SK-N-SH (cell line): Measurements from ENCODE around the gene PBRM1. TPM values are rescaled to one million over a fixed set of nuclear protein-coding genes. Genes with fewer than 3 reads are reported as not detected.

ENCODE experiments used
- CTCF ChIA-PET: fragments of 300-600, 350-600 bp; formaldehyde crosslinking; extraction: SDS; loops from one replicate; lab custom pipeline; 2021; lab: Yijun Ruan, JAX
- POLR2A ChIA-PET: fragments of 350-600 bp; sonication (Branson Sonifier 250); formaldehyde crosslinking; extraction: SDS; loops from one replicate; lab custom pipeline; 2020; ENCODE audit warnings: antibody characterized with exemption, inconsistent platforms; lab: Yijun Ruan, JAX
- DNase-seq: peaks from one replicate; pipeline ENCODE4 v3.0.0; 2012
- H2AFZ ChIP-seq: fragments of 200-600 bp; sonication (generic); 2 replicates; pipeline ENCODE4 v1.8.1; 2016; ENCODE audit warnings: antibody characterized with exemption, mild to moderate bottlenecking, low read depth
- H3F3A ChIP-seq: fragments of 200-600 bp; sonication (generic); replicated peaks from 2 replicates; pipeline ENCODE3; 2016; ENCODE audit warnings: antibody characterized with exemption, mild to moderate bottlenecking; ENCODE audit not compliant: insufficient read depth
- H3K27ac ChIP-seq, 2 experiments: fragments of 200-500 bp in 1 of 2; fragments of 200-600 bp in 1 of 2; sonication (Bioruptor generic) in 1 of 2; sonication (generic), shearing (Covaris generic) in 1 of 2; 2 replicates each; pipeline versions ENCODE4 v1.5.1 to v1.6.1; 2014 to 2016; ENCODE audit warnings: low read depth in 2 of 2, inconsistent platforms in 1 of 2, low read length in 1 of 2, mild to moderate bottlenecking in 1 of 2, mixed read lengths in 1 of 2
- H3K27me3 ChIP-seq: fragments of 200-600 bp; sonication (generic), shearing (Covaris generic); 2 replicates; pipeline ENCODE4 v1.6.1; 2016; ENCODE audit warnings: mixed run types; ENCODE audit not compliant: insufficient read depth
- H3K36me3 ChIP-seq, 2 experiments: fragments of 200-500 bp in 1 of 2; fragments of 200-600 bp in 1 of 2; sonication (Bioruptor generic) in 1 of 2; sonication (generic) in 1 of 2; replicated peaks in 1 of 2; 2 replicates each; pipeline versions ENCODE3 to v1.5.1; 2014 to 2016; ENCODE audit warnings: low read length in 1 of 2, mild to moderate bottlenecking in 1 of 2; ENCODE audit not compliant: insufficient read depth in 2 of 2, control insufficient read depth in 1 of 2
- H3K4me1 ChIP-seq, 2 experiments: fragments of 200-500 bp in 1 of 2; fragments of 200-600 bp in 1 of 2; sonication (Bioruptor generic) in 1 of 2; sonication (generic), shearing (Covaris generic) in 1 of 2; 2 replicates each; pipeline versions ENCODE4 v1.5.1 to v1.6.1; 2014 to 2016; ENCODE audit warnings: low read depth in 1 of 2, low read length in 1 of 2, mixed run types in 1 of 2; ENCODE audit not compliant: insufficient read depth in 2 of 2, control insufficient read depth in 1 of 2
- H3K4me2 ChIP-seq: fragments of 200-600 bp; sonication (generic), shearing (Covaris generic); 2 replicates; pipeline ENCODE4 v1.6.1; 2017; ENCODE audit warnings: mixed run types
- H3K4me3 ChIP-seq, 2 experiments: fragments of 200-500 bp in 1 of 2; fragments of 200-600 bp in 1 of 2; sonication (Bioruptor generic) in 1 of 2; sonication (generic), shearing (Covaris generic) in 1 of 2; 2 replicates each; pipeline versions ENCODE4 v1.5.1 to v1.8.1; 2014 to 2016; ENCODE audit warnings: low read depth in 2 of 2, inconsistent platforms in 1 of 2, low read length in 1 of 2, mild to moderate bottlenecking in 1 of 2, mixed read lengths in 1 of 2, moderate library complexity in 1 of 2
- H3K79me2 ChIP-seq: fragments of 200-600 bp; sonication (generic); 2 replicates; pipeline ENCODE4 v1.8.1; 2017; ENCODE audit warnings: mild to moderate bottlenecking; ENCODE audit not compliant: insufficient read depth
- H3K9ac ChIP-seq: fragments of 200-600 bp; sonication (generic); 2 replicates; pipeline ENCODE4 v1.6.1; 2017; ENCODE audit warnings: mixed run types
- H3K9me2 ChIP-seq: fragments of 200-600 bp; sonication (generic); 2 replicates; pipeline ENCODE4 v1.6.1; 2017; ENCODE audit warnings: mixed run types
- H3K9me3 ChIP-seq: fragments of 200-600 bp; sonication (generic); 2 replicates; pipeline ENCODE4 v1.6.1; 2017; ENCODE audit warnings: mixed run types, mild to moderate bottlenecking, moderate library complexity
- H4K20me1 ChIP-seq: fragments of 200-600 bp; sonication (generic); 2 replicates; pipeline ENCODE4 v1.6.1; 2017; ENCODE audit warnings: mild to moderate bottlenecking, mixed run types; ENCODE audit not compliant: insufficient read depth
- ELF1 ChIP-seq: IDR thresholded peaks from 2 replicates; pipeline ENCODE4 v1.4.0; 2012
- EZH2phosphoT487 ChIP-seq: fragments of 200-600 bp; sonication (generic); IDR thresholded peaks from 2 replicates; pipeline ENCODE4 v1.6.1; 2017; ENCODE audit warnings: low read depth, mixed run types, mild to moderate bottlenecking, antibody characterized with exemption, moderate library complexity, borderline replicate concordance
- FOXJ3 ChIP-seq: sonication (generic); formaldehyde crosslinking; IDR thresholded peaks from 2 replicates; pipeline ENCODE4 v1.5.1; 2020; ENCODE audit warnings: mild to moderate bottlenecking, missing genetic modification reagents
- FOXM1 ChIP-seq: IDR thresholded peaks from 2 replicates; pipeline ENCODE4 v1.4.0; 2012; ENCODE audit warnings: low read depth, mild to moderate bottlenecking
- GATA2 ChIP-seq: sonication (generic); formaldehyde crosslinking; IDR thresholded peaks from 2 replicates; pipeline ENCODE4 v1.5.0; 2020; ENCODE audit warnings: mild to moderate bottlenecking, missing genetic modification reagents
- JUND ChIP-seq: IDR thresholded peaks from 2 replicates; pipeline ENCODE4 v1.4.0; 2012
- MEF2A ChIP-seq: IDR thresholded peaks from 2 replicates; pipeline ENCODE4 v1.4.0; 2012; ENCODE audit warnings: low read depth, borderline replicate concordance
- MXI1 ChIP-seq: IDR thresholded peaks from 2 replicates; pipeline ENCODE4 v1.6.1; 2012; ENCODE audit warnings: mild to moderate bottlenecking, low read depth, low read length, improper control_type of control experiment
- RCOR1 ChIP-seq: fragments of 150-350 bp; IDR thresholded peaks from 2 replicates; pipeline ENCODE4 v1.6.1; 2017; ENCODE audit warnings: antibody characterized with exemption, low read length
- SIN3A ChIP-seq: IDR thresholded peaks from 2 replicates; pipeline ENCODE4 v1.6.1; 2012; ENCODE audit warnings: low read depth, mild to moderate bottlenecking, low read length, moderate library complexity, borderline replicate concordance
- SMC3 ChIP-seq: IDR thresholded peaks from 2 replicates; pipeline ENCODE4 v1.6.1; 2012; ENCODE audit warnings: low read depth, low read length, improper control_type of control experiment
- WGBS: methylation state at CpG from one replicate; pipeline ENCODE4 v1.1.6; 2017; ENCODE audit warnings: low lambda C conversion rate; 5-methylcytosine and 5-hydroxymethylcytosine counted together
- polyA plus RNA-seq, 3 experiments: library from polyadenylated mRNA; depleted of rRNA; stranded (reverse); fragments of >200 nt; gene quantifications; 2 replicates each; pipeline ENCODE4 v1.2.3, GENCODE V29; 2012
- TF ChIP-seq, protein P1 (sequence below): fragments of 200-600 bp; sonication (generic); IDR thresholded peaks from 2 replicates; pipeline ENCODE4 v1.6.1; 2017; ENCODE audit warnings: antibody characterized with exemption, mild to moderate bottlenecking, moderate library complexity
- TF ChIP-seq, protein P2 (sequence below): IDR thresholded peaks from 2 replicates; pipeline ENCODE4 v1.4.0; 2012; ENCODE audit warnings: low read depth
- TF ChIP-seq, protein P3 (sequence below): fragments of 150-350 bp; IDR thresholded peaks from 2 replicates; pipeline ENCODE4 v1.6.1; 2017; ENCODE audit warnings: antibody characterized with exemption, low read length, low read depth, borderline replicate concordance
- TF ChIP-seq, protein P4 (sequence below): IDR thresholded peaks from 2 replicates; pipeline ENCODE4 v1.4.0; 2012; ENCODE audit warnings: low read depth, borderline replicate concordance
- TF ChIP-seq, protein P5 (sequence below): IDR thresholded peaks from 2 replicates; pipeline ENCODE4 v1.6.1; 2012; ENCODE audit warnings: mild to moderate bottlenecking, low read depth, low read length, moderate library complexity

The PBRM1 gene
- polyA plus RNA-seq, 1 of the 3 experiments (the other 2 are of a cell fraction) = 14.3 TPM

DNA sequence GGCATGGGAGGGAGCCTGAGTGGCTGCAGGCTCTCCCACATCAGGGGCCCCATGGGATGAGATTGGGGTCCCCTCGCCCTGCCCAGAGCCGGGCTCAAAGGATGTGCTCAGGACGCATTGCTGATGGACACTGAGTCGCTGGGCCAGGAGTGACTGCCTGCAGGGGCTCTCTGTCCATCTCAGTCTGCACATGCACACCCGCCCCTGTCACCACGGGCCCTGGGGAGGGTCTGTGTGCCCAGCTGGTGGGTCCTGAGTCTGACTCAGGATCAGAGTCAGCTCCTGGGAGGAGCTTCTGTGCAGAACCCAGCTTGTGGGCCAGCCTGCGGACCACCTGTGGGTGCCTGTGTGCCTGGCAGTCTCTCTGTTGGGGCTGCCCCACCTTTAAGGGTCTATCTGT is 172.4 kb downstream of the PBRM1 start:
- Histone ChIP-seq H3K4me3 (no peak overlapping the region), H4K20me1 (no peaks in the 10 kb centered on the region), H2AFZ (no peak overlapping the region), H3K9me3 (no peaks in the 10 kb centered on the region), H3F3A (no peaks in the 10 kb centered on the region), H3K4me1 (peaks cover 0 to 14% of the 10 kb centered on the region in 2 experiments; a peak in 1 of 4 replicates), H3K4me2 (no peak overlapping the region), H3K9me2 (no peaks in the 10 kb centered on the region), H3K27ac (no peak overlapping the region), H3K36me3 (no peaks in the 10 kb centered on the region), H3K79me2 (no peaks in the 10 kb centered on the region), H3K27me3 (no peaks in the 10 kb centered on the region), H3K9ac (no peak overlapping the region)
- TF ChIP-seq ELF1 (no peak), EZH2phosphoT487 (no peak), FOXJ3 (CRISPR knock-in tag) (no peak), FOXM1 (no peak), MEF2A (no peak), JUND (no peak), MXI1 (no peak), GATA2 (no peak), SMC3 (no peak), RCOR1 (no peak)
- TF ChIP-seq, protein P1, sequence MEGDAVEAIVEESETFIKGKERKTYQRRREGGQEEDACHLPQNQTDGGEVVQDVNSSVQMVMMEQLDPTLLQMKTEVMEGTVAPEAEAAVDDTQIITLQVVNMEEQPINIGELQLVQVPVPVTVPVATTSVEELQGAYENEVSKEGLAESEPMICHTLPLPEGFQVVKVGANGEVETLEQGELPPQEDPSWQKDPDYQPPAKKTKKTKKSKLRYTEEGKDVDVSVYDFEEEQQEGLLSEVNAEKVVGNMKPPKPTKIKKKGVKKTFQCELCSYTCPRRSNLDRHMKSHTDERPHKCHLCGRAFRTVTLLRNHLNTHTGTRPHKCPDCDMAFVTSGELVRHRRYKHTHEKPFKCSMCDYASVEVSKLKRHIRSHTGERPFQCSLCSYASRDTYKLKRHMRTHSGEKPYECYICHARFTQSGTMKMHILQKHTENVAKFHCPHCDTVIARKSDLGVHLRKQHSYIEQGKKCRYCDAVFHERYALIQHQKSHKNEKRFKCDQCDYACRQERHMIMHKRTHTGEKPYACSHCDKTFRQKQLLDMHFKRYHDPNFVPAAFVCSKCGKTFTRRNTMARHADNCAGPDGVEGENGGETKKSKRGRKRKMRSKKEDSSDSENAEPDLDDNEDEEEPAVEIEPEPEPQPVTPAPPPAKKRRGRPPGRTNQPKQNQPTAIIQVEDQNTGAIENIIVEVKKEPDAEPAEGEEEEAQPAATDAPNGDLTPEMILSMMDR = no peak
- TF ChIP-seq, protein P2, sequence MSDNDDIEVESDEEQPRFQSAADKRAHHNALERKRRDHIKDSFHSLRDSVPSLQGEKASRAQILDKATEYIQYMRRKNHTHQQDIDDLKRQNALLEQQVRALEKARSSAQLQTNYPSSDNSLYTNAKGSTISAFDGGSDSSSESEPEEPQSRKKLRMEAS = no peak
- TF ChIP-seq, protein P3, sequence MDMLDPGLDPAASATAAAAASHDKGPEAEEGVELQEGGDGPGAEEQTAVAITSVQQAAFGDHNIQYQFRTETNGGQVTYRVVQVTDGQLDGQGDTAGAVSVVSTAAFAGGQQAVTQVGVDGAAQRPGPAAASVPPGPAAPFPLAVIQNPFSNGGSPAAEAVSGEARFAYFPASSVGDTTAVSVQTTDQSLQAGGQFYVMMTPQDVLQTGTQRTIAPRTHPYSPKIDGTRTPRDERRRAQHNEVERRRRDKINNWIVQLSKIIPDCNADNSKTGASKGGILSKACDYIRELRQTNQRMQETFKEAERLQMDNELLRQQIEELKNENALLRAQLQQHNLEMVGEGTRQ = no peak
- no peak for DNase-seq
- ChIA-PET POLR2A (no interaction called here), CTCF (no interaction called here)
- 100% methylated on average over 1 of the region's 7 CpGs for WGBS

DNA sequence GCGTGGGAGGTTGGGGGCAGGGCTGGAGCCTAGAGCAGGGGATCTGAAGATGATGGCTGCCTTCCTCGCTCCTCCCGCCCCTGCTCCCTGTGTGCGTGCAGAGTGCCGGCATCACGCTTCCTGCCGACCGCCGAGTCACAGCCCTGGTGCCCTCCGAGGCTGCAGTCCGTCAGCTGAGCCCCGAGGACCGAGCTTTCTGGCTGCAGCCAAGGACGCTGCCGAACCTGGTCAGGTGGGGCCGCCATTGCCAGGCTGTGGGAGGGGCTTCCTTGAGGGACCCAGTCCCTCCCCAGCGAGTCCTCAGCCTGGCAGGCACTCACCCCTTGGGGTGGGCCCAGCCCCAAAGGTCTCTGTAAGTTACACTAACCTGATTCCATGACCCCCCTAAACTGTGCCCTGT is 173.0 kb downstream of the PBRM1 start:
- Histone ChIP-seq H3K4me2 (no peak overlapping the region), H3K9ac (no peak overlapping the region), H3K4me1 (peaks cover 0 to 14% of the 10 kb centered on the region in 2 experiments; a peak in 1 of 4 replicates), H3K4me3 (no peak overlapping the region), H3F3A (no peaks in the 10 kb centered on the region), H3K9me2 (no peaks in the 10 kb centered on the region), H3K36me3 (no peaks in the 10 kb centered on the region), H3K27ac (no peak overlapping the region), H3K27me3 (no peaks in the 10 kb centered on the region), H3K79me2 (no peaks in the 10 kb centered on the region), H2AFZ (no peak overlapping the region), H4K20me1 (no peaks in the 10 kb centered on the region), H3K9me3 (no peaks in the 10 kb centered on the region)
- 80% methylated on average over 7 of the region's 17 CpGs for WGBS
- DNase-seq = no peak
- CTCF ChIA-PET = interaction anchor here (0.6 to 0.7 kb wide), 2 partner anchors 37 to 40 kb away, joined by 3 read pairs; no protein-coding TSS in a partner anchor
- POLR2A ChIA-PET = no interaction called here
- TF ChIP-seq, protein P4, sequence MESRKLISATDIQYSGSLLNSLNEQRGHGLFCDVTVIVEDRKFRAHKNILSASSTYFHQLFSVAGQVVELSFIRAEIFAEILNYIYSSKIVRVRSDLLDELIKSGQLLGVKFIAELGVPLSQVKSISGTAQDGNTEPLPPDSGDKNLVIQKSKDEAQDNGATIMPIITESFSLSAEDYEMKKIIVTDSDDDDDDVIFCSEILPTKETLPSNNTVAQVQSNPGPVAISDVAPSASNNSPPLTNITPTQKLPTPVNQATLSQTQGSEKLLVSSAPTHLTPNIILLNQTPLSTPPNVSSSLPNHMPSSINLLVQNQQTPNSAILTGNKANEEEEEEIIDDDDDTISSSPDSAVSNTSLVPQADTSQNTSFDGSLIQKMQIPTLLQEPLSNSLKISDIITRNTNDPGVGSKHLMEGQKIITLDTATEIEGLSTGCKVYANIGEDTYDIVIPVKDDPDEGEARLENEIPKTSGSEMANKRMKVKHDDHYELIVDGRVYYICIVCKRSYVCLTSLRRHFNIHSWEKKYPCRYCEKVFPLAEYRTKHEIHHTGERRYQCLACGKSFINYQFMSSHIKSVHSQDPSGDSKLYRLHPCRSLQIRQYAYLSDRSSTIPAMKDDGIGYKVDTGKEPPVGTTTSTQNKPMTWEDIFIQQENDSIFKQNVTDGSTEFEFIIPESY = no peak
- no peak for TF ChIP-seq SIN3A
- TF ChIP-seq MXI1 = no peak
- TF ChIP-seq, protein P5, sequence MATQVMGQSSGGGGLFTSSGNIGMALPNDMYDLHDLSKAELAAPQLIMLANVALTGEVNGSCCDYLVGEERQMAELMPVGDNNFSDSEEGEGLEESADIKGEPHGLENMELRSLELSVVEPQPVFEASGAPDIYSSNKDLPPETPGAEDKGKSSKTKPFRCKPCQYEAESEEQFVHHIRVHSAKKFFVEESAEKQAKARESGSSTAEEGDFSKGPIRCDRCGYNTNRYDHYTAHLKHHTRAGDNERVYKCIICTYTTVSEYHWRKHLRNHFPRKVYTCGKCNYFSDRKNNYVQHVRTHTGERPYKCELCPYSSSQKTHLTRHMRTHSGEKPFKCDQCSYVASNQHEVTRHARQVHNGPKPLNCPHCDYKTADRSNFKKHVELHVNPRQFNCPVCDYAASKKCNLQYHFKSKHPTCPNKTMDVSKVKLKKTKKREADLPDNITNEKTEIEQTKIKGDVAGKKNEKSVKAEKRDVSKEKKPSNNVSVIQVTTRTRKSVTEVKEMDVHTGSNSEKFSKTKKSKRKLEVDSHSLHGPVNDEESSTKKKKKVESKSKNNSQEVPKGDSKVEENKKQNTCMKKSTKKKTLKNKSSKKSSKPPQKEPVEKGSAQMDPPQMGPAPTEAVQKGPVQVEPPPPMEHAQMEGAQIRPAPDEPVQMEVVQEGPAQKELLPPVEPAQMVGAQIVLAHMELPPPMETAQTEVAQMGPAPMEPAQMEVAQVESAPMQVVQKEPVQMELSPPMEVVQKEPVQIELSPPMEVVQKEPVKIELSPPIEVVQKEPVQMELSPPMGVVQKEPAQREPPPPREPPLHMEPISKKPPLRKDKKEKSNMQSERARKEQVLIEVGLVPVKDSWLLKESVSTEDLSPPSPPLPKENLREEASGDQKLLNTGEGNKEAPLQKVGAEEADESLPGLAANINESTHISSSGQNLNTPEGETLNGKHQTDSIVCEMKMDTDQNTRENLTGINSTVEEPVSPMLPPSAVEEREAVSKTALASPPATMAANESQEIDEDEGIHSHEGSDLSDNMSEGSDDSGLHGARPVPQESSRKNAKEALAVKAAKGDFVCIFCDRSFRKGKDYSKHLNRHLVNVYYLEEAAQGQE = no peak
- TF ChIP-seq, protein P1 = no peak
